K562 (cell line): Measurements from ENCODE around the gene RNF166. TPM values are rescaled to one million over a fixed set of nuclear protein-coding genes. Genes with fewer than 3 reads are reported as not detected.

Experiments used
- CHD4 ChIP-seq: fragments of 200-600 bp; sonication (generic); IDR thresholded peaks from 3 replicates; pipeline ENCODE4 v1.6.1; 2012; ENCODE audit warnings: low read depth, mild to moderate bottlenecking, mixed read lengths, low read length, inconsistent platforms; ENCODE audit not compliant: insufficient read depth, insufficient replicate concordance, poor library complexity, severe bottlenecking
- ID3 ChIP-seq, 2 experiments: fragments of 250-450 bp in 1 of 2; fragments of 450-650 bp in 1 of 2; sonication (Bioruptor Pico) in 1 of 2; IDR thresholded peaks; 2 replicates each; pipeline versions ENCODE4 v1.6.1 to v1.8.0; 2016 to 2021; ENCODE audit warnings: mild to moderate bottlenecking in 2 of 2, moderate library complexity in 2 of 2, missing compliant biosample characterization in 1 of 2, missing genetic modification characterization in 1 of 2
- KDM1A ChIP-seq, 2 experiments: fragments of 450-650 bp; IDR thresholded peaks; 2 replicates each; pipeline ENCODE4 v1.6.1; 2016; ENCODE audit warnings: mild to moderate bottlenecking in 2 of 2
- MTF1 ChIP-seq: fragments of 250-450 bp; sonication (Bioruptor Pico); IDR thresholded peaks from 2 replicates; pipeline ENCODE4 v1.9.0; 2021; ENCODE audit warnings: moderate library complexity, mild to moderate bottlenecking, inconsistent platforms, borderline replicate concordance
- MYBL2 ChIP-seq, 2 experiments: fragments of 450-650 bp in 1 of 2; sonication (generic) in 1 of 2; formaldehyde crosslinking in 1 of 2; IDR thresholded peaks; 2 replicates each; pipeline versions ENCODE4 v1.6.1 to v1.8.1; 2017 to 2022; ENCODE audit warnings: borderline replicate concordance in 1 of 2, inconsistent platforms in 1 of 2, low read depth in 1 of 2, mild to moderate bottlenecking in 1 of 2, missing genetic modification reagents in 1 of 2, moderate library complexity in 1 of 2
- PHTF2 ChIP-seq: fragments of 250-450 bp; sonication (Bioruptor Pico); IDR thresholded peaks from 2 replicates; pipeline ENCODE4 v1.5.0; 2021; ENCODE audit warnings: mild to moderate bottlenecking
- RAD21 ChIP-seq, 2 experiments: fragments of 250-450 bp in 1 of 2; fragments of 450-650 bp in 1 of 2; sonication (Bioruptor Pico) in 1 of 2; formaldehyde crosslinking in 1 of 2; IDR thresholded peaks in 1 of 2; conservative IDR thresholded peaks in 1 of 2; 2 replicates each; pipeline versions ENCODE4 v1.4.0 to v1.8.0; 2020 to 2022; ENCODE audit warnings: mild to moderate bottlenecking in 2 of 2, moderate library complexity in 1 of 2
- RBFOX2 ChIP-seq: fragments of 200-400 bp; formaldehyde crosslinking; IDR thresholded peaks from 2 replicates; pipeline ENCODE4 v1.6.1; 2017; ENCODE audit warnings: low read depth, mild to moderate bottlenecking, low read length, moderate library complexity
- RFX5 ChIP-seq: IDR thresholded peaks from 2 replicates; pipeline ENCODE4 v1.6.1; 2011; ENCODE audit warnings: low read depth, mild to moderate bottlenecking, improper control_type of control experiment, low read length
- SIRT6 ChIP-seq: IDR thresholded peaks from one replicate; pipeline ENCODE4 v1.6.1; 2012; ENCODE audit warnings: low read depth, mild to moderate bottlenecking, control low read depth, inconsistent platforms, low read length, moderate library complexity
- SMC3 ChIP-seq: conservative IDR thresholded peaks from 2 replicates; pipeline ENCODE4 v1.6.1; 2011; ENCODE audit warnings: low read depth, low read length, improper control_type of control experiment; ENCODE audit not compliant: insufficient read depth
- YY1 ChIP-seq, 3 experiments: IDR thresholded peaks; 2 replicates each; pipeline ENCODE4 v1.6.1; 2011; ENCODE audit warnings: low read length in 2 of 3, mild to moderate bottlenecking in 2 of 3, moderate library complexity in 2 of 3, borderline replicate concordance in 1 of 3, control low read depth in 1 of 3, low read depth in 1 of 3; ENCODE audit not compliant: insufficient read depth in 3 of 3, insufficient replicate concordance in 2 of 3, control insufficient read depth in 1 of 3, insufficient read length in 1 of 3; ENCODE audit errors: extremely low read depth in 1 of 3
- ZNF146 ChIP-seq: IDR thresholded peaks from one replicate; pipeline ENCODE4 v1.6.1; 2018; ENCODE audit warnings: missing compliant biosample characterization; ENCODE audit not compliant: unreplicated experiment
- ZNF197 ChIP-seq: fragments of 200-800 bp; sonication (Bioruptor generic); IDR thresholded peaks from 2 replicates; pipeline ENCODE4 v1.6.1; 2016; ENCODE audit warnings: low read depth, missing genetic modification characterization, missing compliant biosample characterization
- ZNF280B ChIP-seq: fragments of 250-450 bp; sonication (Bioruptor Pico); IDR thresholded peaks from 2 replicates; pipeline ENCODE4 v1.5.1; 2021; ENCODE audit warnings: mild to moderate bottlenecking
- ZNF584 ChIP-seq: fragments of 200-800 bp; sonication (Bioruptor generic); IDR thresholded peaks from 2 replicates; pipeline ENCODE4 v1.6.1; 2016; ENCODE audit warnings: low read depth, mild to moderate bottlenecking, missing genetic modification characterization, missing compliant biosample characterization
- ZNF668 ChIP-seq: fragments of 250-450 bp; sonication (Bioruptor Pico); IDR thresholded peaks from 2 replicates; pipeline ENCODE4 v1.8.0; 2022; ENCODE audit warnings: mild to moderate bottlenecking, inconsistent platforms
- ZSCAN32 ChIP-seq: fragments of 450-650 bp; formaldehyde crosslinking; IDR thresholded peaks from 2 replicates; pipeline ENCODE4 v1.4.0; 2020; ENCODE audit warnings: mild to moderate bottlenecking, moderate library complexity
- polyA plus RNA-seq, 8 experiments: library from polyadenylated mRNA; depleted of rRNA in 4 of 8; stranded (reverse) in 5 of 8; unstranded in 3 of 8; fragments of >200 nt; fragmentation: Nextera tagmentation in 2 of 8; fragmentation: Illumina TruSeq in 1 of 8; extraction: Ambion mirVana in 2 of 8; extraction: Trizol in 1 of 8; gene quantifications; 2 replicates each; pipeline versions ENCODE4 v1.2.1 to v1.2.3, GENCODE V29; 2011 to 2014; ENCODE audit warnings: inconsistent platforms in 1 of 8, missing spikeins in 1 of 8
- total RNA-seq, 7 experiments: library from RNA; depleted of rRNA in 6 of 7; stranded (reverse); fragments of >200 nt in 6 of 7; fragmentation: Illumina TruSeq in 2 of 7; extraction: Trizol in 2 of 7; gene quantifications; 2 replicates each; pipeline versions ENCODE4 v1.2.1 to v1.2.3, GENCODE V29; 2011 to 2021; ENCODE audit warnings: low replicate concordance in 1 of 7
- TF ChIP-seq, protein P1 (sequence below): sonication (generic); formaldehyde crosslinking; IDR thresholded peaks from 2 replicates; pipeline ENCODE4 v1.9.0; 2022; ENCODE audit warnings: mild to moderate bottlenecking, missing genetic modification reagents
- TF ChIP-seq, protein P2 (sequence below), 3 experiments: fragments of 200-800 bp in 1 of 3; sonication (Bioruptor generic) in 1 of 3; sonication (generic) in 1 of 3; formaldehyde crosslinking in 1 of 3; IDR thresholded peaks; 2 replicates each; pipeline versions ENCODE4 v1.6.1 to v1.8.0; 2016 to 2022; ENCODE audit warnings: mild to moderate bottlenecking in 2 of 3, missing compliant biosample characterization in 2 of 3, missing genetic modification characterization in 2 of 3, missing genetic modification reagents in 1 of 3

Gene RNF166
- total and polyA plus RNA-seq, 9 of the 15 experiments (the other 6 are each of a cell fraction or from before 2014, with no cell fraction given): 0.56 to 60.3 (median 19.5) TPM

DNA sequence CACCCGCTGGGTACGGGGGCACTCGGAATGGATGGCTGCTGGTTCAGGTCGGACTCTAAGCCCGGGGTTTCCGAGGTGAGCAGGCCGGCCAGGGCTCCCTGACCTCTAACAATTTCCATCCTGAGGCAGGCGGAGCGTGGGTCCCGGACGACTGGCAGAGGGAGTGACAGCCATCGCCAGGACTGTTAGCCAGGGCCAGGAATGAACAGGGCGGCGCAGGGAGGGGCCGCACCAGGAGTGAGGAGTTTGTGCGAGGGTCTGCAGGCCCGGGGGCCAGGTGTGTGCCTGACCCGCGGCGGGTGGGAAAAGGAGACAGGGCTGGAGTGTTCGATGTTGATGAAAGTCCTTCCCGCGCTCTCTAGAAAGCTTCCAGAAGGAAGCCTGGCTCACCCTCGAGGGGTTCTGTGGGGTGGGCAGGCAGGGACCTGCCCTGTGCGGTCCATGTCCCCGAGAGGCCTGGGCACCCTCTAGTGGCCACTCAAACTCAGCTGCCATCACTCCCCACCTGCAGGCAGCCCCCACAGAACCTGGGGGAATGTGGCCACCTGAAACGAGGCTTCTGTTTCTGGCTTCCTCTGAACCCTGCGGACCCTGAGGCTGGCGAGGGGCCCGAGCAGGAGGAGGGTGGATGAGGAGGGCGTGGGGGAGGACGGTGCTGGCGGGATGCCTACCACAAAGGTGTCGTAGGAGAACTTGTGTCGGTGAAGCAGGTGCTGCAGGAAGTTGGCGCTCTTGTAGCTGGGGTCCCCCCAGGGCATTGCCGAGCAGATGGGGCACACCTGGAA, 8.2 kb downstream of the RNF166 start (continued):
- TF ChIP-seq MTF1 (CRISPR knock-in tag): no peak
- TF ChIP-seq ZNF280B (CRISPR knock-in tag): no peak
- no peak for TF ChIP-seq ZNF584 (CRISPR knock-in tag)
- no peak for TF ChIP-seq SIRT6
- peak in 1 of 3 experiments; percentile 32 for TF ChIP-seq YY1 (IDR thresholded peaks at IDR 0.05; ENCODE audit: borderline replicate concordance in 1 of 3, control insufficient read depth in 1 of 3, extremely low read depth in 1 of 3, insufficient read depth in 3 of 3, insufficient read length in 1 of 3, insufficient replicate concordance in 2 of 3, low read depth in 1 of 3, low read length in 2 of 3)
- TF ChIP-seq ID3 (CRISPR knock-in tag; IDR thresholded peaks at IDR 0.05): no peak
- no peak for TF ChIP-seq ID3 (tag; IDR thresholded peaks at IDR 0.05)
- no peak for TF ChIP-seq ZNF146 (CRISPR knock-in tag)
- no peak for TF ChIP-seq ZSCAN32
- peak in 1 of 2 experiments; percentile 57; a peak in 2 of 4 replicates for TF ChIP-seq RAD21 (CRISPR knock-in tag; conservative IDR thresholded peaks at IDR 0.05 in 1 of 2, IDR thresholded peaks at IDR 0.05 in 1 of 2)
- TF ChIP-seq SMC3: 0 out of 2 replicates have a peak, but pooled peaks have one; percentile 4
- TF ChIP-seq RBFOX2: 0 out of 2 replicates have a peak, but pooled peaks have one; percentile 6
- TF ChIP-seq ZNF668 (CRISPR knock-in tag): no peak
- TF ChIP-seq, protein P1, sequence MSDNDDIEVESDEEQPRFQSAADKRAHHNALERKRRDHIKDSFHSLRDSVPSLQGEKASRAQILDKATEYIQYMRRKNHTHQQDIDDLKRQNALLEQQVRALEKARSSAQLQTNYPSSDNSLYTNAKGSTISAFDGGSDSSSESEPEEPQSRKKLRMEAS (CRISPR knock-in tag): no peak
- TF ChIP-seq RFX5: no peak
- no peak for TF ChIP-seq ZNF197 (CRISPR knock-in tag)
- no peak for TF ChIP-seq MYBL2 (IDR thresholded peaks at IDR 0.05; ENCODE audit: low read depth)
- TF ChIP-seq MYBL2 (CRISPR knock-in tag; IDR thresholded peaks at IDR 0.05; ENCODE audit: borderline replicate concordance): no peak
- no peak for TF ChIP-seq PHTF2 (CRISPR knock-in tag)
- TF ChIP-seq KDM1A (IDR thresholded peaks at IDR 0.05): no peak
- no peak for TF ChIP-seq CHD4
- TF ChIP-seq, protein P2, sequence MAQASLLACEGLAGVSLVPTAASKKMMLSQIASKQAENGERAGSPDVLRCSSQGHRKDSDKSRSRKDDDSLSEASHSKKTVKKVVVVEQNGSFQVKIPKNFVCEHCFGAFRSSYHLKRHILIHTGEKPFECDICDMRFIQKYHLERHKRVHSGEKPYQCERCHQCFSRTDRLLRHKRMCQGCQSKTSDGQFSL (CRISPR knock-in tag; IDR thresholded peaks at IDR 0.05): 0 out of 2 replicates have a peak, but pooled peaks have one; percentile 17
- TF ChIP-seq, protein P2 (tag; IDR thresholded peaks at IDR 0.05): no peak
